NCI-H524 treated with DMSO at 0.1 percent for 48 hours (cell line): ENCODE data around the gene GRPEL2.

Source experiments
- DNase-seq: peaks from one replicate; lab custom pipeline; 2025; lab: John Stamatoyannopoulos, UW

GRPEL2 gene

GRCh38 chr5:149345147-149345891 is at the start of gene GRPEL2:
Gene GRPEL2 (plus strand): TSS chr5:149345499. CDS start chr5:149345540, 41 bp downstream.
- DNase-seq, result peak; percentile 73

DNA sequence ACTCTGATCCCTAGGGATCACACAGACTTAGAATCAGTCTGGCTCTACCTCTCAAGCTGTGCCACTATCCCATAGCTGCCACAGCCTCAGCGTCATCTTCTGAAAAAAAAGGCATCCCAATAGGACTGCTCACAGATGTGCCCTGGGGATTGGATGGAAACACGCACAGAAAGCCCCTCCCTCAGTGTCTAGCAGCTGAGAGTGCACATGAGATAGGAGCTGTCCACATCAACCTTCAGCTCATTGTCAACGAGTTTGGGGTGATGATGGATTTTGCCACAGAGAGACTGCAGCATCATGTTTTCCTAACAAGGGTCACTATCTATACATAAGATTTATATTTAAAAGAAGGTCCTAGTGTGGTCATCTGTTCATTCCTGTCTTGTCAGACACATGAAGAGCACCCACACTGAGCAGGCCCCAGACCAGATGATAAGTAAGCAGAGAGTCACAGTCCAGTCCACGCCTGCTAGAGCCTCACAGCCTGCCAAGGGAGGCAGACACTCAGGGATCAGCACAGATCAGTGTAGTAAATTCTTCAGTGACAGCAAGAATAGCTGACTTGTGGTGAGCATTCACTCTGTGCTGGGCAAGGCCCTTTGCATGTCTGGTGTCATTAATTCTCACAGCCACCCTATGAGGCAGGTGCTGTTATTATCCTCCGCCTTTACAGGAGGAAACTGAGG is 47.8 kb upstream of the GRPEL2 start:
- no peak for DNase-seq

- no peak for DNase-seq
These were observed 47.1 kb upstream of the GRPEL2 start for GRCh38 chr5:149298163-149298562.

DNA sequence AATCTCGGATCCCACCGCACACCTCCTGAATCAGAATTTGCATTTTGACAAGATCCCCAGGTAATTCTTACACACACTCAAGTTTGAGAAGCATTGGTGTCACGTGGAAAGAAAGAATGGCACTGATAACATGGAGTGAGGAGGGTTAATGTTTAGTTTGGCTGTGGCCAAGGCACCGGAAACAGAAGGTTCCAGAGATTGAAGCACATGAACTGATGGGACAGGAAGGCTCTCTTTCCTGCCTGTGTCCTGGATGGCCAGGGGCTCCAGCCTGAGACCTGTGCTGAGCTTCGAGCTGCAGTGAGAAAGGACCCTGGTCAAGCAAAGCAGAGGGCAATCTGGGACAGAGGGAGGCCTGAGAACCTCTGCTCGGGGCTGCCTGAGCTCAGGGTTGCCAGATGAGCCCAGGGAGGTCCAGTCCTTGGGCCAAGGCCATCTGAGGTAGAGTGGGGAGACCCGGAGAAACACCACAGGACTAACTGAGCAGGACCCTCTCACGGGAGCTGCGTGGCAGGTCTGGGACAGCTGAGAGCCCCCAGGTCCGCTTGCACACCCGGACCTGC is 46.4 kb upstream of the GRPEL2 start:
- DNase-seq, result no peak

GRCh38 chr5:149299451-149300054 is 45.7 kb upstream of the GRPEL2 start:
- DNase-seq, result no peak

- DNase-seq, result no peak
These were observed 44.9 kb upstream of the GRPEL2 start for GRCh38 chr5:149300441-149300840.

- no peak for DNase-seq
These were observed 44.1 kb upstream of the GRPEL2 start for GRCh38 chr5:149301049-149301743.

- DNase-seq, result no peak
These were observed 43.4 kb upstream of the GRPEL2 start for GRCh38 chr5:149301744-149302380.

DNA sequence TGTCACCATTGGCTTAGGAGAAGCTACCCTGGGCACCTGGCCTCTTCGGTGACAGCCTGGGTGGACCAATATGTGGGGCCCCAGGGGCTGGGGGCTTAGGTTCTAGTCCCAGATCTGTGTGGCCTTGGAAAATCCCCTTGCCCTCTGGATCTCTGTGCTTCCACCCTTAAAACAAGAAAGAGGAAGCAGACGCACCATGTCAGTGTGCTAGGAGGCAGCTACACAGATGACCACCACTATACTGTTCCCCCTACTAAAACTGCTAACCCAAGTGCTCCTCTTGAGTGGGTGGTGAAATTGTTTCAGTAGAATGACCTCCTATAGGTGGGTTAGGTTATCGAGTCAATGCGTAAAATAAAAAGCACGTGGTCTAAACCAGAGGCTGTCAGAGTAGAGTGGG is 42.7 kb upstream of the GRPEL2 start:
- no peak for DNase-seq

DNA sequence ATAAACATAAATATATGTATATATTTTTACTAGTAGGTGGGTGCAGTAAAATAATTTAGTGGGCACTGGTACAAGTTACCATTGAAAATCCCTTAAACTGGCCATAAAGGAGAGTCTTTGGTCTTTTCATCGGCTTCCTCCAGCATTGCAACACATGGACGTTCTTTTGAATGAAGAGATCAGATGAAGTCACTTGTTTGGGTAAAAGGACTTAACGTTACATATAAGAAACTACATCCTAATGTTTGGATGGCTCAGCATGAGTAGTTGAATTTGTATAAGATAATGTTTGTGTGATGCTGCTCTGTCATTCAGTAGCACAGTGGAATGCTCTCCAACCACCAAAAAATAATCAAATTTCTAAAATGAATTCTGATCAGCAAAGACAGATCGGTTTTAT is 42.1 kb upstream of the GRPEL2 start:
- no peak for DNase-seq

DNA sequence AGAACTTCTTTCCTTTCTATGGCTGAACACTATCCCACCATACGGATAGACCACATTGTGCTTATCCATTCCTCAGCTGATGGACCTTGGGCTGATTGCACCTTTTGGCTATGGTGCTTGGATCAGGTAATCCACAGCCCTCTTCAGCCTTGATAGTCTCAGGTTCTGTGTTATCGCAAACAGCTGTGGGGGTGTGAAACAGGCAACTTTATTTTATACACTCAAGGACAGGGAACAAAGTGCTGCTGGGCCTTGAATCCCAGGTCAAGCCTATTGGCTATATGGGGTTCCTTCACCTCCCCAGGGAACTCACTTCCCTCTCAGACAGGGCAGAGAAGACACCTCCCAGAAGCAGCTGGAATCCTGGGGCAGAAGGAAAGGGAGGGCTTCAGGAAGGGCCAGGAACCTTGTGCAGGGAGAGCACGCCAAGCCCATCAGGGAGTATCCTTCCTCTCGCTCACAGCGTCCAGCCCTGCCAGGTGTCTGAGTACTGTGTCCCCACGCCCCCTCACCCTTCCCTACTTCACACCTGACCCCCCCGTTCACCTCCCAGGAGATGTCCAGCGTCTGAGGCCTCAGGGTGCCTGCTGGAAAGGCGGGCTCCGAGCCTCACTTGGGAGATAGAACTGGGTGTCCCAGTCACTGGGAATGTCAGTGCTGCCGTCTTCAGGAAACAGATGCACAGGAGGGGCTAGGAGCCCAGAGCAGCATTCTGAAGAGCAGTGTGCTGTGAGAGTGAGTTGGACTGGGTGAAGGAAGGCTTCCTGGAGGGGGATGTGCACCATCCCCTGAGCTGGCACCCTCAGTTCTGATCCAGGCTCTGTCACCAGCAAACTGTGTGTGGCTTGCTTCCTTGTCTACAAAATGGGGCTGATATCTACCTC is 40.9 kb upstream of the GRPEL2 start:
- DNase-seq, result no peak

DNA sequence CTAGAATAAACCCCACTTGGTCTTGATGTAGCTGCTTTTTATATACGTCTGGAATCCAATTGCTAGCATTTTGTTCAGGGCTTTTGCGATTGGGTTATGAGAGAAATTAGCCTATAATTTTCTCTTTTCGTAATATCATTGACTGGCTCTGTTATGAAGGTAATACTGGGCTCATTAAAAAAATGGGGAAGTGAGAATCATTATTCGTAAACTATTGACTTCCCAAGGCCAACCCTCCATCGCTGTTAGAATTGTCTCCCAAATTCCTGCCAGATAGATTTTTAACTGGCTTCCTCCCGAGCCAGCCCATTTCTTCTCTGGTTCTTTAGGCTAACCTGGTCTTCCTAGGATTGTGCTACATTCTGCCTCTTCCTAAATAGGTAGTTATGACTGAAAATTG is 35.9 kb upstream of the GRPEL2 start:
- DNase-seq, result no peak

- DNase-seq, result no peak
These were observed 34.8 kb upstream of the GRPEL2 start for GRCh38 chr5:149310488-149310887.

DNA sequence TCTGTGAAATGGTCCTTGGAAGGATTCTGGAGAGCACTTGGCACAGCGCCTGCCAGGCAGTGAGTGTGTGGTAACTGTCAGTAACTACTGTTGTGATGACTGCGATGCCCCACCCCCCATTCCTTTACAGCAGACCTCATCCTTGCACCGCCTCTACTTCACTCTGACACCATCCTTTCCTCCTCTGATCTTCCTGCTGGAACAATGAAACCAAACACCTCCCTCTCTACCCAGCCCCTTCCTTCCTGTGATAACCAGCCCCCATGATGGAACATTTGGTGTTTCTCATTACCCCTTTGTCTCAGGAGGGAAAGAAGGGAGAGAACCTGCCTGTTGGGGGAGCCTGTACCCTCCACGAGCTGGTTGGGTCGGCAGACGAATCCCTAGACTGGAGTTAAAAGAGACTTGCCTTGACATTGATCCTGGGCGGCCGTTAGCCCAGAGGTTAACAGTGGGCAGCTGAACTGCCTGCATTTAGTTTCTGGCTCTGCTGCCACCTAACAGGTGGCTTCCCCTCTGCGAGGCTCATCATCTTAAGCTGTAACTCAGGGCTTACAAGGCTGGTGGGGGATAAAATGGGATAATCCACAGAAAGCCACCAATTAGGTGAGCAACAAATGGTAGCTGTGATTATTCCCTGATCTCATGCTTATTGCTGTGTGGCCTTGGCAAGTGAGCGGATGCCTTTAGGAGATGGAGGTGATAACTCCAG is 34.2 kb upstream of the GRPEL2 start:
- peak; percentile 88 for DNase-seq

GRCh38 chr5:149313151-149313841 is 32.0 kb upstream of the GRPEL2 start:
- no peak for DNase-seq

GRCh38 chr5:149314571-149315111 is 30.7 kb upstream of the GRPEL2 start:
- peak; percentile 82 for DNase-seq

DNA sequence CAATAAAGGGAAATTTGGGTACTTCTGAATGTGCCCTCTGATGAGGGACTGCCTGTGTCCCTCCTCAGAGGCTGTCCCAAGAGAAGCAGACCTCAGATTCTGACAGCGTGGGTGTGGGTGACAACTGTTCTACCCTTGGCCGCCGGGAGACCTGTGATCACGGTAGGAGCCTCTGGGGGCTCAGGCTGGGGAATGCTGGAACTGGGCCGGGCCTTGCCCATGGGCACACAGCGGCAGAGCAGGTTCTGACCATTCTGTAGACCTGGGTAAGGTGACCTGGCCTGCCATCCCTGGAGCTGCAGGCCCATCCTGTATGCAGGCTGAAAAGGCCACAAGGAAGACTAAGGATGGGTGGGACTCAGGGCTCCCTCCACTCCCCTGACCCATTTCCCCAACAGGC is 29.5 kb upstream of the GRPEL2 start:
- DNase-seq, result no peak

- DNase-seq, result peak; percentile 10
These were observed 27.8 kb upstream of the GRPEL2 start for GRCh38 chr5:149317281-149318048.
